Activated CD8-positive, alpha-beta memory T cell treated with anti-CD3 and anti-CD28 coated beads, Interleukin-2, amount 50 U/mL, for 24 hours (primary cell): ENCODE results near the gene DIP2A.

Source experiments
- DNase-seq: peaks from one replicate; pipeline ENCODE4 v3.0.0-alpha.2; 2020; ENCODE audit errors: extremely low read depth

The DIP2A gene

GRCh38 chr21:46594276-46594675 is 135.6 kb downstream of the DIP2A start:
- no peak for DNase-seq

GRCh38 chr21:46596201-46596600 is 137.5 kb downstream of the DIP2A start:
- DNase-seq, result no peak

GRCh38 chr21:46597031-46597430 is 138.3 kb downstream of the DIP2A start:
- no peak for DNase-seq

- DNase-seq, result no peak
Observed at GRCh38 chr21:46597896-46598343, 139.2 kb downstream of the DIP2A start.

GRCh38 chr21:46598581-46599572 is 140.2 kb downstream of the DIP2A start:
- no peak for DNase-seq

GRCh38 chr21:46600305-46600704 is 141.6 kb downstream of the DIP2A start:
- no peak for DNase-seq

- DNase-seq, result no peak
Observed at GRCh38 chr21:46600978-46601377, 142.3 kb downstream of the DIP2A start.

- DNase-seq, result no peak
Observed at GRCh38 chr21:46603228-46603627, 144.5 kb downstream of the DIP2A start.

GRCh38 chr21:46604329-46604974 is 145.8 kb downstream of the DIP2A start:
- DNase-seq, result no peak

- DNase-seq, result no peak
Observed at GRCh38 chr21:46604975-46605766, 146.5 kb downstream of the DIP2A start, which contains the start of gene S100B. Gene S100B (minus strand): TSS chr21:46605082. CDS start chr21:46602415, 2,667 bp downstream.

- DNase-seq, result no peak
Observed at GRCh38 chr21:46605767-46606426, 147.2 kb downstream of the DIP2A start.

- no peak for DNase-seq
Observed at GRCh38 chr21:46606427-46606813, 147.7 kb downstream of the DIP2A start.

GRCh38 chr21:46607636-46608035 is 148.9 kb downstream of the DIP2A start:
- DNase-seq, result no peak

- no peak for DNase-seq
Observed at GRCh38 chr21:46608672-46609111, 150.0 kb downstream of the DIP2A start.

GRCh38 chr21:46610018-46610701 is 151.5 kb downstream of the DIP2A start:
- no peak for DNase-seq

GRCh38 chr21:46613391-46613790 is 154.7 kb downstream of the DIP2A start:
- no peak for DNase-seq

- DNase-seq, result no peak
Observed at GRCh38 chr21:46616050-46616449, 157.4 kb downstream of the DIP2A start.

GRCh38 chr21:46616656-46617055 is 158.0 kb downstream of the DIP2A start:
- no peak for DNase-seq

- DNase-seq, result no peak
Observed at GRCh38 chr21:46617267-46618051, 158.8 kb downstream of the DIP2A start.
